ENCODE measurements around the gene ZC3H12C. TPM values are rescaled to one million over a fixed set of nuclear protein-coding genes. Genes with fewer than 3 reads are reported as not detected.

ZC3H12C gene
- total RNA-seq, 2 donors from 2014 or later = 9.2 to 18.8 TPM

DNA sequence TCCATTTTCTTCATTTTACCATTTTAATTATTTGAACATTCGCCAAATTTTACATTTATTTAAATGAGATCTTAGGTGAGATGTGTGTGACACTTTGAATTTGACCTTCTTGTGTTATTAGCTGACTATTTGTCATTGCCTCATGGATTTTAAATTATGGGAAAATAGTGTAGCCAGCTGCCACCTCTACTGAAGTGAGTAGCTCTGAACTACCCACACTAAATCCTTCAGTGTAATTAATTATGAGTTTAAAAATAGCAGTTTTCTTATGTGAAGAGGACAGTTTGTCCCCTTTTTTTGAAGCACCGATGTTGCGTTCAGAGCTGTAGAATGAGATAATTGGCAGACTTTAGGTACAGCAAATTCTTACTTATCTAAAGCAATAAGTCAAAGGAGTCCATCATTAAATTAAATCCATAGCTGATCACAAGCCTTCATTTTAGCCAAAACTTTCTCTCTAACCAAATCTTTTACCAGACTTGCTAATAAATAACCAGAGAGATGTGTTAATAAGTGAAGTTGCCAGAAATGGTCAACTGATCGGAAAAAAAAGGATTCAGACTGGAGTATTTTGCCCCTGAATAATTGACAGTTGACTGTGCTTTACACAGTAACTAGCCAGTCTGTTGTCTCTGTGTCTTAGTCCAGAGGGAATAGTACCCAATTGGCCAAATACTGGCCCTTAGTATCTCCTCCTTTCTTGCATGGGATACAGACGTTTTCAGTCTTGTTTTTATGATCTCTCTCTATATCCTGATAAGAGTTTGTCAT is 75.0 kb downstream of the ZC3H12C start:
- H3K36me3 ChIP-seq = no peaks in the 10 kb centered on the region
- no peak overlapping the region for H3K4me3 ChIP-seq
- DNase-seq = no peak
- intact Hi-C loops (cut with DNase I) = no loop called here
- H3K27ac ChIP-seq = no peak overlapping the region
- H3K9me3 ChIP-seq = no peaks in the 10 kb centered on the region
- TF ChIP-seq, protein P1, sequence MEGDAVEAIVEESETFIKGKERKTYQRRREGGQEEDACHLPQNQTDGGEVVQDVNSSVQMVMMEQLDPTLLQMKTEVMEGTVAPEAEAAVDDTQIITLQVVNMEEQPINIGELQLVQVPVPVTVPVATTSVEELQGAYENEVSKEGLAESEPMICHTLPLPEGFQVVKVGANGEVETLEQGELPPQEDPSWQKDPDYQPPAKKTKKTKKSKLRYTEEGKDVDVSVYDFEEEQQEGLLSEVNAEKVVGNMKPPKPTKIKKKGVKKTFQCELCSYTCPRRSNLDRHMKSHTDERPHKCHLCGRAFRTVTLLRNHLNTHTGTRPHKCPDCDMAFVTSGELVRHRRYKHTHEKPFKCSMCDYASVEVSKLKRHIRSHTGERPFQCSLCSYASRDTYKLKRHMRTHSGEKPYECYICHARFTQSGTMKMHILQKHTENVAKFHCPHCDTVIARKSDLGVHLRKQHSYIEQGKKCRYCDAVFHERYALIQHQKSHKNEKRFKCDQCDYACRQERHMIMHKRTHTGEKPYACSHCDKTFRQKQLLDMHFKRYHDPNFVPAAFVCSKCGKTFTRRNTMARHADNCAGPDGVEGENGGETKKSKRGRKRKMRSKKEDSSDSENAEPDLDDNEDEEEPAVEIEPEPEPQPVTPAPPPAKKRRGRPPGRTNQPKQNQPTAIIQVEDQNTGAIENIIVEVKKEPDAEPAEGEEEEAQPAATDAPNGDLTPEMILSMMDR (IDR thresholded peaks at IDR 0.05) = no peak
- H3K9ac ChIP-seq (ENCODE audit: low read depth in 2 of 2, low read length in 2 of 2) = no peak overlapping the region
- H3K27me3 ChIP-seq = no peaks in the 10 kb centered on the region
- no peaks in the 10 kb centered on the region for H3K4me1 ChIP-seq

DNA sequence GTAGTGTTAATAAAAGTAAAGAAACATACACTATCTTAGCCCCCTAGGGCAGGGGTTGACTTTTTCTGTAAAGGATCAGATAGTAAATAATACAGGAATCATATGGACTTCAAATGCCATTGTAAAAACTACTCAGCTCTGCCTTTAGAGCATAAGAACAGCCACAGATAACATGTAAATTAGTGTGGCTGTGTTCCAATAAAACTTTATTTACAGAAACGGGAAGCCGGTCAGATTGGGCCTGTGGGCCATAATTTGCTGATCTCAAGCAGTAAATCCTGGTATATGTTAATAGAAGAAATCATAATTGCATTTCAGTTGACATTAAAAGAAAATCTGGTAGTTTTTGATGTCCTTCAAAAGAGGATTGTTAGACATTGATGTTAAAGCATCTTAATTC is 76.5 kb downstream of the ZC3H12C start:
- H3K4me1 ChIP-seq = no peaks in the 10 kb centered on the region
- H3K27me3 ChIP-seq = no peaks in the 10 kb centered on the region
- no peaks in the 10 kb centered on the region for H3K9me3 ChIP-seq
- no peak overlapping the region for H3K27ac ChIP-seq
- intact Hi-C loops (cut with DNase I) = no loop called here
- TF ChIP-seq, protein P1 (IDR thresholded peaks at IDR 0.05) = no peak
- no peaks in the 10 kb centered on the region for H3K36me3 ChIP-seq
- no peak for DNase-seq
- no peak overlapping the region for H3K9ac ChIP-seq (ENCODE audit: low read depth in 2 of 2, low read length in 2 of 2)
- no peak overlapping the region for H3K4me3 ChIP-seq

DNA sequence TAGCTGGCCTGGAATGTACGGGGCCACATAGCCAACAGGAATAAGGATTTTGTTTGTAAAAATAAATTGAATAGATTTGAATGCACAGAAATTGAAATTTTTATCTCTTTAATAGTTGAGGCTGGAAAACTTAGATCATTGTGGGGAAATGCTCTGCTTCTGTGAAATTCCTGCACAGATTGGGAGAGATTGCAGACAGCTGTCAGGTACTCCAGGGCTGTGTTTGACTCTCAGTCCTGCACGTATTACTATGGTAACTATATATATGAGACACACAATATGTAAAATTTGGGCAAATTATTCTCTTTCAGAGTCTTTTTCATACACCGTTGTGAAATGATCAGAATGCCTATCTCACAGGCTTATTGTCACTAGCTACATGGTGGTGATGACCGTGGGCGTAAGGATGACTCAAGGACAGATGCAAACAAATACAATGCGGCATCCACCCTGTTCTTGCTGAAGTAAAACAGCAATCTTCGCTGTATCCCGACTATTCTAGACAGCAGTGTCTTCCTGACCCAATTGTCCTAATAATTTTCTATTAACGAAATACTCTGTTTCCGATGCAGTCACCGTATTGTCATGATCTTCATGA is 79.4 kb downstream of the ZC3H12C start:
- intact Hi-C loops (cut with DNase I) = no loop called here
- Histone ChIP-seq H3K4me1 (no peaks in the 10 kb centered on the region), H3K9me3 (no peaks in the 10 kb centered on the region), H3K27me3 (no peaks in the 10 kb centered on the region), H3K9ac (ENCODE audit: low read depth in 2 of 2, low read length in 2 of 2) (no peak overlapping the region), H3K4me3 (no peak overlapping the region), H3K36me3 (no peaks in the 10 kb centered on the region), H3K27ac (no peak overlapping the region)
- no peak for DNase-seq
- TF ChIP-seq, protein P1 (IDR thresholded peaks at IDR 0.05) = no peak

DNA sequence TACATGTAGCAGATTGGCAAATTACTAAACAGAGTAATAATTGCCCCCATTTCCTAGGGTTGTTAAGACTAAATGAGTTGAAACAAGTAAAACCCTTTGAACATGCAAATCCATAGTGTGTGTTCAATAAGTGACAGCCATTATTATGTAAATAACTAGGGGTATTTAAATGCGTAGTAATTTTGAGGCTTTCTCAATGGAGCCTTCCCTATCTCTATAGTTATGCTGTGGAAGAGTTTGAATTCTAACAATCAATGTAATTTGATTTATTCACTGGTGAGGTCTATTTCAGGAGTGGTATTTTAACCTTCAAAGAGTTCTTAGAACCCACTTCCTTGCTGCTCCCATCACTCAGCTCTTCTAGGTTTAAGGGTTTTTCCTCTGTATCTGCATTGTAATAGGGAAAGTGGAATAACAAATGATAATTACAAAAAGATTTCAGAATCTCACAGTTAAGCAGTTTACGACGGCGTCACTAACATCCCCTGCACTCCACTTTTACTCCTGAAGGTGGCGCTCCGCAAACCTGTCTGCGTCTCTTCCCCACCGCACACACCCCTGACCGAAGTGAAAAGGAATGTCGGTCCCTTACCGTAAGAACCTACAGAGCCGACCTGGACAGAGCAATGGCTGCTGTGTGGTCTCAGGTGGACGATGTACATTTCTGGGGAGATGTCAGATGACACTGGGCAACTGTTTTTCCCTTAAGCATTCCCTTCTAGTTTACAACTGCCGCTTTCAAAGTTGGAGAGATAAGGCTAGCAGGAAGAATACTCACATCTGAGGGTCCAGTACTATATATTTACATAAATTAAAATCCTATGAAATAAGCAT is 80.8 kb downstream of the ZC3H12C start:
- Histone ChIP-seq H3K9me3 (no peaks in the 10 kb centered on the region), H3K27me3 (no peaks in the 10 kb centered on the region), H3K4me1 (no peaks in the 10 kb centered on the region), H3K4me3 (no peak overlapping the region), H3K27ac (no peak overlapping the region), H3K9ac (ENCODE audit: low read depth in 2 of 2, low read length in 2 of 2) (no peak overlapping the region), H3K36me3 (no peaks in the 10 kb centered on the region)
- intact Hi-C loops (cut with DNase I) = no loop called here
- peak; percentile 68 for DNase-seq
- TF ChIP-seq, protein P1 (IDR thresholded peaks at IDR 0.05) = peak; percentile 67

GRCh38 chr11:110174645-110175310 is 81.6 kb downstream of the ZC3H12C start:
- no peak overlapping the region for H3K9ac ChIP-seq (ENCODE audit: low read depth in 2 of 2, low read length in 2 of 2)
- no peaks in the 10 kb centered on the region for H3K27me3 ChIP-seq
- no peak overlapping the region for H3K27ac ChIP-seq
- TF ChIP-seq, protein P1 (IDR thresholded peaks at IDR 0.05) = no peak
- H3K4me1 ChIP-seq = no peaks in the 10 kb centered on the region
- no peaks in the 10 kb centered on the region for H3K36me3 ChIP-seq
- intact Hi-C loops (cut with DNase I) = no loop called here
- H3K4me3 ChIP-seq = no peak overlapping the region
- no peak for DNase-seq
- H3K9me3 ChIP-seq = no peaks in the 10 kb centered on the region
